MCF 10A (cell line): ENCODE data around the gene OXLD1. TPM values are rescaled to one million over a fixed set of nuclear protein-coding genes. Genes with fewer than 3 reads are reported as not detected.
A peak's percentile ranks its signal among the peaks of the same experiment; 100 is the strongest.

Experiments used
- BruUV-seq: library from RNA; stranded (reverse); fragments of 400-500 nt; replicated peaks from 2 replicates; lab custom pipeline; 2021; lab: Mats Ljungman, UMichigan
- CTCF ChIA-PET: fragments of 300-600 bp; sonication (Branson Sonifier 250); formaldehyde crosslinking; extraction: SDS; loops from one replicate; lab custom pipeline; 2021; ENCODE audit warnings: antibody characterized with exemption, inconsistent platforms; lab: Yijun Ruan, JAX
- POLR2A ChIA-PET: fragments of 300-600, 350-650 bp; sonication (Branson Sonifier 250); formaldehyde crosslinking; extraction: SDS; loops from one replicate; lab custom pipeline; 2020; ENCODE audit warnings: antibody characterized with exemption, inconsistent platforms; lab: Yijun Ruan, JAX
- DNase-seq: peaks from one replicate; pipeline ENCODE4 v3.0.0-alpha.2; 2018; ENCODE audit not compliant: unreplicated experiment
- H3K27ac Mint-ChIP-seq: one replicate; pipeline ENCODE4 v1.8.0; 2022; ENCODE audit warnings: mild to moderate bottlenecking, low read depth, mixed read lengths; ENCODE audit not compliant: unreplicated experiment
- H3K27me3 Mint-ChIP-seq: one replicate; pipeline ENCODE4 v1.8.0; 2022; ENCODE audit warnings: mixed read lengths; ENCODE audit not compliant: insufficient read depth, unreplicated experiment
- H3K36me3 Mint-ChIP-seq: one replicate; pipeline ENCODE4 v1.8.0; 2022; ENCODE audit warnings: mild to moderate bottlenecking, moderate library complexity, mixed read lengths; ENCODE audit not compliant: insufficient read depth, unreplicated experiment
- H3K4me1 Mint-ChIP-seq: one replicate; pipeline ENCODE4 v1.8.0; 2022; ENCODE audit warnings: mixed read lengths; ENCODE audit not compliant: insufficient read depth, unreplicated experiment
- H3K4me3 Mint-ChIP-seq: one replicate; pipeline ENCODE4 v1.8.0; 2022; ENCODE audit warnings: mild to moderate bottlenecking, moderate library complexity, mixed read lengths; ENCODE audit not compliant: unreplicated experiment
- H3K9me3 Mint-ChIP-seq: one replicate; pipeline ENCODE4 v1.8.0; 2022; ENCODE audit warnings: mixed read lengths; ENCODE audit not compliant: unreplicated experiment
- intact Hi-C: fragments of 100-400 bp; cut with micrococcal nuclease; formaldehyde crosslinking; loops from 2 replicates; pipeline ENCODE4 v1.14.1; 2022
- total RNA-seq: library from RNA; stranded (reverse); gene quantifications from 2 replicates; pipeline ENCODE4 v1.2.3, GENCODE V29; 2022
- TF ChIP-seq, protein P1 (sequence below): fragments of 200-600 bp; IDR thresholded peaks from one replicate; pipeline ENCODE4 v1.8.0; 2022; ENCODE audit warnings: antibody characterized with exemption, mild to moderate bottlenecking; ENCODE audit not compliant: unreplicated experiment

OXLD1 gene
- total RNA-seq, 1 experiment from 2014 or later: 54.8 TPM

DNA sequence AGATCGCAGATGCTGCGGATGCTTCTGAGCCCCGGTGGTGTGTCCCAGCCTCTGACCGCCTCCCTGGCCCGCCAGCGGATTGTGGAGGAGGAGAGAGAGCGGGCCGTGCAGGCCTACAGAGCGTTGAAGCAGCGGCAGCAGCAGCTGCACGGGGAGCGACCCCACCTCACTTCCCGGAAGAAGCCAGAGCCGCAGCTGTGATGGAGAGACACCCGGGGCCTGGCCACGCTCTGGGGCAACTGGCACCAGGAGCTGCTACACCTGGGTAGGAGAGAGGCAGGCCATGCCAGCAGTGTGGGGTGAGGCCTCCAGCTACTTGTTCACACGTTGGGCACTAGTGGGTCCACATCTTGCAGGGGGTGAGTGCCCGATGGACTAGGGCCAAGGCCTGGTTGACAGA lies 6.1 kb upstream of the OXLD1 start:
- no peaks in the 10 kb centered on the region for H3K9me3 Mint-ChIP-seq
- BruUV-seq: no TSS peak
- CTCF ChIA-PET: interaction anchor here (0.6 to 0.9 kb wide), 2 partner anchors 10 to 441 kb away, joined by 3 to 5 read pairs; no protein-coding TSS in a partner anchor
- H3K36me3 Mint-ChIP-seq: peaks cover 57% of the 10 kb centered on the region
- POLR2A ChIA-PET: no interaction called here
- H3K4me3 Mint-ChIP-seq: no peak overlapping the region
- DNase-seq: no peak
- H3K27ac Mint-ChIP-seq: no peak overlapping the region
- no peaks in the 10 kb centered on the region for H3K27me3 Mint-ChIP-seq
- intact Hi-C loops: no loop called here
- TF ChIP-seq, protein P1, sequence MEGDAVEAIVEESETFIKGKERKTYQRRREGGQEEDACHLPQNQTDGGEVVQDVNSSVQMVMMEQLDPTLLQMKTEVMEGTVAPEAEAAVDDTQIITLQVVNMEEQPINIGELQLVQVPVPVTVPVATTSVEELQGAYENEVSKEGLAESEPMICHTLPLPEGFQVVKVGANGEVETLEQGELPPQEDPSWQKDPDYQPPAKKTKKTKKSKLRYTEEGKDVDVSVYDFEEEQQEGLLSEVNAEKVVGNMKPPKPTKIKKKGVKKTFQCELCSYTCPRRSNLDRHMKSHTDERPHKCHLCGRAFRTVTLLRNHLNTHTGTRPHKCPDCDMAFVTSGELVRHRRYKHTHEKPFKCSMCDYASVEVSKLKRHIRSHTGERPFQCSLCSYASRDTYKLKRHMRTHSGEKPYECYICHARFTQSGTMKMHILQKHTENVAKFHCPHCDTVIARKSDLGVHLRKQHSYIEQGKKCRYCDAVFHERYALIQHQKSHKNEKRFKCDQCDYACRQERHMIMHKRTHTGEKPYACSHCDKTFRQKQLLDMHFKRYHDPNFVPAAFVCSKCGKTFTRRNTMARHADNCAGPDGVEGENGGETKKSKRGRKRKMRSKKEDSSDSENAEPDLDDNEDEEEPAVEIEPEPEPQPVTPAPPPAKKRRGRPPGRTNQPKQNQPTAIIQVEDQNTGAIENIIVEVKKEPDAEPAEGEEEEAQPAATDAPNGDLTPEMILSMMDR: no peak
- peaks cover 14% of the 10 kb centered on the region for H3K4me1 Mint-ChIP-seq

DNA sequence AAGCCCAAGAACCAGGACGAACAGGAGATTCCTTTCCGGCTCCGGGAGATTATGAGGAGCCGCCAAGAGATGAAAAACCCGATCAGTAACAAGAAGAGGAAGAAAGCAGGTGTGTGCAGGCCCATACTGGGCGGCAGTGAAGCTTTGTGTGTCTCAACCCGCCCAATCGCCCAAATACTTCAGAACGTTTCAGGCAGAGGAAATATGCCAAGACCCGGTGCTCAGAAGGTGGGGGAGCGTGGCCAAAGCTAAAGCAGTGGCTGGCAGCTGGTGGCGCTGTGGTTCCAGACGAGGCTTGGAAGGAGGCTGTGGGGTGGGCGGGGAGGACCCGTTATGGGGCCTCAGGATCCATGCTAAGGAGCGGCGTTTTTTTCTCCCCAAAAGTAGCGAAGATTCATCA lies 1.3 kb upstream of the OXLD1 start:
- Mint-ChIP-seq H3K9me3 (no peaks in the 10 kb centered on the region), H3K27me3 (no peaks in the 10 kb centered on the region), H3K27ac (peak overlapping the region; percentile 79), H3K36me3 (peaks cover 54% of the 10 kb centered on the region), H3K4me1 (peaks cover 15% of the 10 kb centered on the region), H3K4me3 (peak overlapping the region; percentile 85)
- ChIA-PET CTCF (interaction anchor here (0.6 to 1.3 kb wide), 4 partner anchors 13 to 57 kb away, joined by 3 to 5 read pairs (median 4); no protein-coding TSS in a partner anchor), POLR2A (interaction anchor here (0.6 to 8.0 kb wide), 5 partner anchors 10 to 750 kb away, joined by 3 to 101 read pairs (median 4); partner anchors contain the start of genes ARL16 and HGS)
- TF ChIP-seq, protein P1: no peak
- intact Hi-C loops: loop anchor here (2.0 kb wide), 3 partner anchors 15 to 31 kb away; partner anchors contain the start of genes ARL16, NPLOC4 and TSPAN10
- DNase-seq: peak; percentile 17
- BruUV-seq: no TSS peak

DNA sequence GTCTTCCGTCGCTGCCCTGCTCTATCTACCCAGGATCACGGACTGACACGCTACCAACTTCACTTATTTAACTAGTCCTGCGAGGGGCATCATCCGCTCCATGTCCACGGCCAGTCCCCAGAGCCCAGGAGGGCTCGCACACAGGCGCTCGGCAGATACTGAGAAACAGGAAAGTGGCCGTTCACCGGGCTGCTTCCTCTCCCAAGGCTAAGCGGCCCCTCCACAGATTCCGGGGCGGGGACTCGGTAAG lies 388 bp downstream of the OXLD1 start:
- TSS peak; percentile 65 for BruUV-seq
- H3K27ac Mint-ChIP-seq: peak overlapping the region; percentile 79
- no peak for DNase-seq
- H3K4me1 Mint-ChIP-seq: peaks cover 15% of the 10 kb centered on the region
- TF ChIP-seq, protein P1: no peak
- intact Hi-C loops: loop anchor here (2.0 kb wide), 3 partner anchors 15 to 29 kb away; partner anchors contain the start of genes ARL16, NPLOC4 and TSPAN10
- ChIA-PET POLR2A (interaction anchor here (0.7 to 8.0 kb wide), 13 partner anchors 10 to 114 kb away, joined by 3 to 101 read pairs (median 6); partner anchors contain the start of genes ARL16, FAAP100, HGS and MRPL12), CTCF (no interaction called here)
- peak overlapping the region; percentile 85 for H3K4me3 Mint-ChIP-seq
- H3K27me3 Mint-ChIP-seq: no peaks in the 10 kb centered on the region
- peaks cover 41% of the 10 kb centered on the region for H3K36me3 Mint-ChIP-seq
- H3K9me3 Mint-ChIP-seq: no peaks in the 10 kb centered on the region

DNA sequence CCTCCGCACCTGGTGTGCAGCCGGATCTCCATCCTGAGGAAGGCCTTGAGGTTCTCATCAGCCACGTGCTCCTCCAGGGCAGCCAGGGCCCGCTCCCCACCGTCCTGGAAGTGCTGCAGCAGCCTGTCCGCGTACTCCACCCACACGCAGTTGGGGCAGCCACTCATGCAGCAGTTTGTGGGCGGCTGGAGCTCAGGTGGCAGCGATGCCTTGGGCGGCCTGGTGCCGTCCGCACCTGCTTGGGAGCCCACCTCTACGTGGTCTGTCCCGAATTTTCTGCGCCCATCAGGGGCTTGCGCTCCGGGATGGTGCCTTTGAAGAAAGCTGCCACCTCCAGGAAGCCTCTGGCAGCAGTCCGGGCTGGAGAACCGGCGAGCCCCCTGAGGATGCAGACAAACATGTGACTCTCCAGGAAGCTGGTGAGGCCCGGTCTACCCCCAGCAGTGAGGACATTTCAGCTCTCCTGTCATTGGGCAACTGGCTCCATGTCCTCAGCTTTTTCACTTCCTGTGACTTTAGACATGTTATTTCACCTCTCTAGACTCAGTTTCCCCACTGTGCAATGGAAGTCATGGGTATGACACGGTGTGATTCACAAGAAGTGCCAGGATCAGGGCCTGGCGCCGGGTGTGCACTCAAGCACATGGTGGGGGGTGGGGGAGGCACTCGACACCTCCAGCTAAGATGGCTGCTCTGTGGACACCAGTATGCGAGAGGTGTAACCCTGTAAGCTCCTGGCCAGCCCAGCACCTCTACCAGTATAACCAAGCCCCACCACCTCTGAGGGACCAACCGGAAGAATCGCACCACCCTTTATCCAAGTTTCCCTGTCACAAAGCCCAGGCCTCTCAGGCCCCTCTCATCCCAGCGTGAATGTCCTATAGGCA lies 957 bp downstream of the OXLD1 start:
- H3K4me1 Mint-ChIP-seq: peaks cover 15% of the 10 kb centered on the region
- H3K36me3 Mint-ChIP-seq: peaks cover 36% of the 10 kb centered on the region
- BruUV-seq: no TSS peak

More for the DNA sequence above, 957 bp downstream of the OXLD1 start:
- Mint-ChIP-seq H3K4me3 (peak overlapping the region; percentile 85), H3K27me3 (no peaks in the 10 kb centered on the region), H3K27ac (peak overlapping the region; percentile 79), H3K9me3 (no peaks in the 10 kb centered on the region)
- DNase-seq: peak; percentile 22
- intact Hi-C loops: loop anchor here (2.0 kb wide), 3 partner anchors 15 to 29 kb away; partner anchors contain the start of genes ARL16, NPLOC4 and TSPAN10
- TF ChIP-seq, protein P1: no peak
- ChIA-PET CTCF (interaction anchor here (0.9 kb wide), 1 partner anchor 9 kb away, joined by 3 read pairs; the partner anchor contains the start of gene PDE6G), POLR2A (interaction anchor here (0.6 to 8.0 kb wide), 16 partner anchors 10 to 427 kb away, joined by 3 to 101 read pairs (median 4); partner anchors contain the start of genes ARL16, FAAP100, HGS and MRPL12)
